SK-N-SH (cell line): ENCODE results near the gene RANBP10. TPM values are rescaled to one million over a fixed set of nuclear protein-coding genes. Genes with fewer than 3 reads are reported as not detected.

ENCODE experiments used
- CTCF ChIA-PET: fragments of 300-600, 350-600 bp; formaldehyde crosslinking; extraction: SDS; loops from one replicate; lab custom pipeline; 2021; lab: Yijun Ruan, JAX
- POLR2A ChIA-PET: fragments of 350-600 bp; sonication (Branson Sonifier 250); formaldehyde crosslinking; extraction: SDS; loops from one replicate; lab custom pipeline; 2020; ENCODE audit warnings: antibody characterized with exemption, inconsistent platforms; lab: Yijun Ruan, JAX
- DNase-seq: peaks from one replicate; pipeline ENCODE4 v3.0.0; 2012
- H2AFZ ChIP-seq: fragments of 200-600 bp; sonication (generic); 2 replicates; pipeline ENCODE4 v1.8.1; 2016; ENCODE audit warnings: antibody characterized with exemption, mild to moderate bottlenecking, low read depth
- H3F3A ChIP-seq: fragments of 200-600 bp; sonication (generic); replicated peaks from 2 replicates; pipeline ENCODE3; 2016; ENCODE audit warnings: antibody characterized with exemption, mild to moderate bottlenecking; ENCODE audit not compliant: insufficient read depth
- H3K27ac ChIP-seq, 2 experiments: fragments of 200-500 bp in 1 of 2; fragments of 200-600 bp in 1 of 2; sonication (Bioruptor generic) in 1 of 2; sonication (generic), shearing (Covaris generic) in 1 of 2; 2 replicates each; pipeline versions ENCODE4 v1.5.1 to v1.6.1; 2014 to 2016; ENCODE audit warnings: low read depth in 2 of 2, inconsistent platforms in 1 of 2, low read length in 1 of 2, mild to moderate bottlenecking in 1 of 2, mixed read lengths in 1 of 2
- H3K27me3 ChIP-seq: fragments of 200-600 bp; sonication (generic), shearing (Covaris generic); 2 replicates; pipeline ENCODE4 v1.6.1; 2016; ENCODE audit warnings: mixed run types; ENCODE audit not compliant: insufficient read depth
- H3K36me3 ChIP-seq, 2 experiments: fragments of 200-500 bp in 1 of 2; fragments of 200-600 bp in 1 of 2; sonication (Bioruptor generic) in 1 of 2; sonication (generic) in 1 of 2; replicated peaks in 1 of 2; 2 replicates each; pipeline versions ENCODE3 to v1.5.1; 2014 to 2016; ENCODE audit warnings: low read length in 1 of 2, mild to moderate bottlenecking in 1 of 2; ENCODE audit not compliant: insufficient read depth in 2 of 2, control insufficient read depth in 1 of 2
- H3K4me1 ChIP-seq, 2 experiments: fragments of 200-500 bp in 1 of 2; fragments of 200-600 bp in 1 of 2; sonication (Bioruptor generic) in 1 of 2; sonication (generic), shearing (Covaris generic) in 1 of 2; 2 replicates each; pipeline versions ENCODE4 v1.5.1 to v1.6.1; 2014 to 2016; ENCODE audit warnings: low read depth in 1 of 2, low read length in 1 of 2, mixed run types in 1 of 2; ENCODE audit not compliant: insufficient read depth in 2 of 2, control insufficient read depth in 1 of 2
- H3K4me2 ChIP-seq: fragments of 200-600 bp; sonication (generic), shearing (Covaris generic); 2 replicates; pipeline ENCODE4 v1.6.1; 2017; ENCODE audit warnings: mixed run types
- H3K4me3 ChIP-seq, 2 experiments: fragments of 200-500 bp in 1 of 2; fragments of 200-600 bp in 1 of 2; sonication (Bioruptor generic) in 1 of 2; sonication (generic), shearing (Covaris generic) in 1 of 2; 2 replicates each; pipeline versions ENCODE4 v1.5.1 to v1.8.1; 2014 to 2016; ENCODE audit warnings: low read depth in 2 of 2, inconsistent platforms in 1 of 2, low read length in 1 of 2, mild to moderate bottlenecking in 1 of 2, mixed read lengths in 1 of 2, moderate library complexity in 1 of 2
- H3K79me2 ChIP-seq: fragments of 200-600 bp; sonication (generic); 2 replicates; pipeline ENCODE4 v1.8.1; 2017; ENCODE audit warnings: mild to moderate bottlenecking; ENCODE audit not compliant: insufficient read depth
- H3K9ac ChIP-seq: fragments of 200-600 bp; sonication (generic); 2 replicates; pipeline ENCODE4 v1.6.1; 2017; ENCODE audit warnings: mixed run types
- H3K9me2 ChIP-seq: fragments of 200-600 bp; sonication (generic); 2 replicates; pipeline ENCODE4 v1.6.1; 2017; ENCODE audit warnings: mixed run types
- H3K9me3 ChIP-seq: fragments of 200-600 bp; sonication (generic); 2 replicates; pipeline ENCODE4 v1.6.1; 2017; ENCODE audit warnings: mixed run types, mild to moderate bottlenecking, moderate library complexity
- H4K20me1 ChIP-seq: fragments of 200-600 bp; sonication (generic); 2 replicates; pipeline ENCODE4 v1.6.1; 2017; ENCODE audit warnings: mild to moderate bottlenecking, mixed run types; ENCODE audit not compliant: insufficient read depth
- CHD2 ChIP-seq: fragments of 150-350 bp; IDR thresholded peaks from 2 replicates; pipeline ENCODE4 v1.6.1; 2018; ENCODE audit warnings: low read length; ENCODE audit not compliant: partially characterized antibody
- ELF1 ChIP-seq: IDR thresholded peaks from 2 replicates; pipeline ENCODE4 v1.4.0; 2012
- FOSL2 ChIP-seq: IDR thresholded peaks from 2 replicates; pipeline ENCODE4 v1.4.0; 2012; ENCODE audit warnings: low read depth, mild to moderate bottlenecking, moderate library complexity, borderline replicate concordance
- GATA2 ChIP-seq: sonication (generic); formaldehyde crosslinking; IDR thresholded peaks from 2 replicates; pipeline ENCODE4 v1.5.0; 2020; ENCODE audit warnings: mild to moderate bottlenecking, missing genetic modification reagents
- JUND ChIP-seq: IDR thresholded peaks from 2 replicates; pipeline ENCODE4 v1.4.0; 2012
- NRF1 ChIP-seq: IDR thresholded peaks from 2 replicates; pipeline ENCODE4 v1.6.1; 2012; ENCODE audit warnings: low read depth, mild to moderate bottlenecking, low read length
- POLR2AphosphoS5 ChIP-seq: IDR thresholded peaks from 2 replicates; pipeline ENCODE4 v1.6.1; 2012; ENCODE audit warnings: low read depth, low read length
- RAD21 ChIP-seq: IDR thresholded peaks from 2 replicates; pipeline ENCODE4 v1.6.1; 2012; ENCODE audit warnings: mild to moderate bottlenecking, low read length
- RCOR1 ChIP-seq: fragments of 150-350 bp; IDR thresholded peaks from 2 replicates; pipeline ENCODE4 v1.6.1; 2017; ENCODE audit warnings: antibody characterized with exemption, low read length
- REST ChIP-seq: IDR thresholded peaks from 2 replicates; pipeline ENCODE4 v1.6.1; 2012; ENCODE audit warnings: mild to moderate bottlenecking, low read depth, low read length, moderate library complexity
- RFX5 ChIP-seq: IDR thresholded peaks from 2 replicates; pipeline ENCODE4 v1.6.1; 2012; ENCODE audit warnings: mild to moderate bottlenecking, improper control_type of control experiment, low read length
- RXRA ChIP-seq: IDR thresholded peaks from 2 replicates; pipeline ENCODE4 v1.4.0; 2012; ENCODE audit warnings: low read depth, mild to moderate bottlenecking, borderline replicate concordance
- TCF12 ChIP-seq: IDR thresholded peaks from 2 replicates; pipeline ENCODE4 v1.4.0; 2012
- YY1 ChIP-seq: IDR thresholded peaks from 2 replicates; pipeline ENCODE4 v1.4.0; 2012; ENCODE audit warnings: low read depth, mild to moderate bottlenecking
- ZBTB33 ChIP-seq: IDR thresholded peaks from 2 replicates; pipeline ENCODE4 v1.4.0; 2012; ENCODE audit warnings: low read depth, borderline replicate concordance
- WGBS: methylation state at CpG from one replicate; pipeline ENCODE4 v1.1.6; 2017; ENCODE audit warnings: low lambda C conversion rate; 5-methylcytosine and 5-hydroxymethylcytosine counted together
- polyA plus RNA-seq, 3 experiments: library from polyadenylated mRNA; depleted of rRNA; stranded (reverse); fragments of >200 nt; gene quantifications; 2 replicates each; pipeline ENCODE4 v1.2.3, GENCODE V29; 2012

Gene RANBP10
- polyA plus RNA-seq, 1 of the 3 experiments (the other 2 are of a cell fraction) = 12.1 TPM

- TF ChIP-seq ZBTB33 (no peak), CHD2 (no peak), ELF1 (no peak), REST (no peak), TCF12 (no peak), RCOR1 (no peak), JUND (no peak)
Observed at GRCh38 chr16:67701420-67701819, 104.9 kb downstream of the RANBP10 start (continued).

- Histone ChIP-seq H3K4me2 (no peak overlapping the region), H3K4me3 (no peak overlapping the region), H3K27me3 (no peaks in the 10 kb centered on the region), H3K4me1 (no peaks in the 10 kb centered on the region), H3K36me3 (peaks cover 0 to 17% of the 10 kb centered on the region in 2 experiments), H3K9me3 (peaks cover 5% of the 10 kb centered on the region; the same call in 1 of the 2 replicates), H4K20me1 (no peaks in the 10 kb centered on the region), H3K9ac (no peak overlapping the region), H2AFZ (no peak overlapping the region), H3K9me2 (no peaks in the 10 kb centered on the region), H3K79me2 (peaks cover 66% of the 10 kb centered on the region), H3F3A (peaks cover 4% of the 10 kb centered on the region), H3K27ac (no peak overlapping the region)
- TF ChIP-seq RXRA = no peak
- TF ChIP-seq RAD21 = no peak
- TF ChIP-seq YY1 = no peak
- TF ChIP-seq FOSL2 = no peak
- no peak for TF ChIP-seq ZBTB33
- no peak for TF ChIP-seq GATA2
- TF ChIP-seq TCF12 = no peak
- TF ChIP-seq POLR2AphosphoS5 = no peak
- TF ChIP-seq RFX5 = no peak
- TF ChIP-seq NRF1 = no peak
- no peak for DNase-seq
- over 99% methylated on average over 7 of the region's 7 CpGs for WGBS
- ChIA-PET CTCF (interaction anchor here (1.2 to 2.2 kb wide), 2 partner anchors 26 to 31 kb away, joined by 5 read pairs; no protein-coding TSS in a partner anchor), POLR2A (no interaction called here)
Observed at GRCh38 chr16:67699265-67699664, 107.1 kb downstream of the RANBP10 start.
